Hippocampal formation (tissue), 2 donors: ENCODE results near the gene TFDP1.
"Not testable (repeated sequence)": the region's sequence is repeated elsewhere in the genome, so short reads cannot be mapped to it uniquely, and the experiment has no call there.

ENCODE experiments used
- DNase-seq, 2 donors: peaks; one replicate each; lab custom pipeline; 2025; lab: John Stamatoyannopoulos, UW

TFDP1 gene

GRCh38 chr13:113618455-113618854 is 33.9 kb downstream of the TFDP1 start:
- DNase-seq, result no peak

- no peak for DNase-seq
Observed at GRCh38 chr13:113620036-113620796, 35.7 kb downstream of the TFDP1 start.

- DNase-seq, result no peak
Observed at GRCh38 chr13:113621046-113621445, 36.5 kb downstream of the TFDP1 start.

- not testable (repeated sequence) for DNase-seq
Observed at GRCh38 chr13:113621498-113621897, 36.9 kb downstream of the TFDP1 start.

GRCh38 chr13:113621986-113622550 is 37.5 kb downstream of the TFDP1 start:
- DNase-seq, result not testable (repeated sequence)

GRCh38 chr13:113622791-113623490 is 38.4 kb downstream of the TFDP1 start:
- no peak for DNase-seq

GRCh38 chr13:113623491-113624234 is 39.1 kb downstream of the TFDP1 start:
- no peak for DNase-seq

GRCh38 chr13:113624235-113624587 is 39.7 kb downstream of the TFDP1 start:
- DNase-seq, result no peak

GRCh38 chr13:113624640-113625304 is 40.2 kb downstream of the TFDP1 start:
- not testable (repeated sequence) for DNase-seq

- DNase-seq, result no peak
Observed at GRCh38 chr13:113625965-113626721, 41.6 kb downstream of the TFDP1 start.

- no peak for DNase-seq
Observed at GRCh38 chr13:113627136-113627535, 42.6 kb downstream of the TFDP1 start.

- no peak for DNase-seq
Observed at GRCh38 chr13:113628291-113629270, 44.0 kb downstream of the TFDP1 start.

GRCh38 chr13:113629866-113630265 is 45.3 kb downstream of the TFDP1 start:
- no peak for DNase-seq

GRCh38 chr13:113630296-113630695 is 45.7 kb downstream of the TFDP1 start:
- no peak for DNase-seq

GRCh38 chr13:113630804-113631203 is 46.3 kb downstream of the TFDP1 start:
- DNase-seq, result no peak

- DNase-seq, result no peak
Observed at GRCh38 chr13:113631341-113632095, 47.0 kb downstream of the TFDP1 start.

- DNase-seq, result no peak
Observed at GRCh38 chr13:113632706-113633484, 48.3 kb downstream of the TFDP1 start.

- no peak for DNase-seq
Observed at GRCh38 chr13:113633485-113633873, 48.9 kb downstream of the TFDP1 start.
